ENCODE results near the gene METRNL. TPM values are rescaled to one million over a fixed set of nuclear protein-coding genes. Genes with fewer than 3 reads are reported as not detected.

METRNL gene
- total RNA-seq, 1 experiment from 2014 or later: 30.6 TPM

DNA sequence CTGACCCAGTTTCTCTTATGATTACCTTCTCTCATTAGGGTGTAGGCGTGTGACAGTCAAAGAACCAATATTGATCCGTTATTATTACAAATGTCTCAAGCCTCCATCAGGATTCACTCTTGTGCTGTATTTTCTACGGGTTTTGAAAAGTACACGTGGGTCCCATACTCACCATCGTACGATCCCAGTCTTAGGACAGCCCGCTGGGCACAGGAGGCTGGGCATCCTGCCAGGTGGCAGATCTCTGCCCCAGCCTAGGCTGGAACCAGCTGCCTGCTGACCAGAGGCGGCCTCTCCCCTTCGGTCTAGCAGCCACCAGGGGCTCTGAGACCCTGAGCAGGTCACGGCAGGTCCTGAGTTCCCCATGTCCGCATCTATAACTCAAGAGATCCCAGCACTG is 2.0 kb upstream of the METRNL start:
- intact Hi-C loops (cut with micrococcal nuclease): no loop called here
- H3K9me2 ChIP-seq (replicated peaks; ENCODE audit: low read length): no peaks in the 10 kb centered on the region
- H3K9ac ChIP-seq (ENCODE audit: low read length): no peak overlapping the region
- no peaks in the 10 kb centered on the region for H3K36me3 ChIP-seq (ENCODE audit: low read depth, low read length)
- 0 out of 2 replicates have a peak, but pooled peaks cover 6% of the 10 kb centered on the region for H3K27me3 ChIP-seq (ENCODE audit: low read length)
- TF ChIP-seq, protein P1, sequence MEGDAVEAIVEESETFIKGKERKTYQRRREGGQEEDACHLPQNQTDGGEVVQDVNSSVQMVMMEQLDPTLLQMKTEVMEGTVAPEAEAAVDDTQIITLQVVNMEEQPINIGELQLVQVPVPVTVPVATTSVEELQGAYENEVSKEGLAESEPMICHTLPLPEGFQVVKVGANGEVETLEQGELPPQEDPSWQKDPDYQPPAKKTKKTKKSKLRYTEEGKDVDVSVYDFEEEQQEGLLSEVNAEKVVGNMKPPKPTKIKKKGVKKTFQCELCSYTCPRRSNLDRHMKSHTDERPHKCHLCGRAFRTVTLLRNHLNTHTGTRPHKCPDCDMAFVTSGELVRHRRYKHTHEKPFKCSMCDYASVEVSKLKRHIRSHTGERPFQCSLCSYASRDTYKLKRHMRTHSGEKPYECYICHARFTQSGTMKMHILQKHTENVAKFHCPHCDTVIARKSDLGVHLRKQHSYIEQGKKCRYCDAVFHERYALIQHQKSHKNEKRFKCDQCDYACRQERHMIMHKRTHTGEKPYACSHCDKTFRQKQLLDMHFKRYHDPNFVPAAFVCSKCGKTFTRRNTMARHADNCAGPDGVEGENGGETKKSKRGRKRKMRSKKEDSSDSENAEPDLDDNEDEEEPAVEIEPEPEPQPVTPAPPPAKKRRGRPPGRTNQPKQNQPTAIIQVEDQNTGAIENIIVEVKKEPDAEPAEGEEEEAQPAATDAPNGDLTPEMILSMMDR (conservative IDR thresholded peaks at IDR 0.05; ENCODE audit: low read depth, low read length): no peak
- TF ChIP-seq EZH2 (IDR thresholded peaks at IDR 0.05; ENCODE audit: low read length, unreplicated experiment) (no peak), EZH2phosphoT487 (IDR thresholded peaks at IDR 0.05; ENCODE audit: borderline replicate concordance, low read length) (no peak)
- no peak for ATAC-seq
- no peak for DNase-seq
- BruUV-seq (replicated peaks): no TSS peak
- H3F3A ChIP-seq (ENCODE audit: low read length, unreplicated experiment): no peaks in the 10 kb centered on the region
- H3K79me2 ChIP-seq (ENCODE audit: low read length): 0 out of 2 replicates have a peak, but pooled peaks cover 9% of the 10 kb centered on the region
- H3K27ac ChIP-seq (ENCODE audit: low read length): no peak overlapping the region
- H4K20me1 ChIP-seq (ENCODE audit: low read length): no peaks in the 10 kb centered on the region
- H2AFZ ChIP-seq (ENCODE audit: low read length): no peak overlapping the region
- CTCF ChIA-PET: no interaction called here
- POLR2A ChIA-PET (ENCODE audit: unreplicated experiment): no interaction called here
- no peaks in the 10 kb centered on the region for H3K9me3 ChIP-seq (ENCODE audit: low read length)
- H3K4me1 ChIP-seq (ENCODE audit: insufficient read depth, low read length): peaks cover 19% of the 10 kb centered on the region
- no peak overlapping the region for H3K4me3 ChIP-seq (ENCODE audit: low read length)
- no peak overlapping the region for H3K4me2 ChIP-seq (ENCODE audit: low read length)

DNA sequence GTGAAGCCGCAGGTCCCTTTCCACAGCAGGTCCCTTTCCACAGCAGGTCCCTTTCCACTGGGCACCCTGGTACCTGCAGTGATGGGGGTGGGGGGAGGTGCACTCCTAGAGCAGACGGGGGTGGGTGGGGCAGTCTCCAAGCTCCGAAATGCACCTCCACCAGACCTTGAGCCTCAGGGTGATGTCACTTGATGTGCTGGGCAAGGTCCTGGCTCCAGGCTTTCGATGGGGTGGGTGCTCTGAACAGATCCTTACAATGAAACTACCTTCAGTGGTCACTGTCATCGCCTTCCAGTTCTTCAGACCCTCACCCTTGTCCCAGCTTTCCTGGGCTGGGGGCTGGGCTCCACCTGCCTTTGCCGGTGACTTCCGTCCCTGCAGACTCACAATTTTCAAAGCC is 1.5 kb upstream of the METRNL start:
- Histone ChIP-seq H3K9ac (ENCODE audit: low read length) (no peak overlapping the region), H3K4me1 (ENCODE audit: insufficient read depth, low read length) (peaks cover 24% of the 10 kb centered on the region), H3K4me2 (ENCODE audit: low read length) (peak overlapping the region; percentile 91), H4K20me1 (ENCODE audit: low read length) (no peaks in the 10 kb centered on the region), H3K27ac (ENCODE audit: low read length) (no peak overlapping the region), H3K27me3 (ENCODE audit: low read length) (0 out of 2 replicates have a peak, but pooled peaks cover 6% of the 10 kb centered on the region), H3F3A (ENCODE audit: low read length, unreplicated experiment) (no peaks in the 10 kb centered on the region), H3K4me3 (ENCODE audit: low read length) (peak overlapping the region; percentile 73; the same call in 1 of the 2 replicates), H2AFZ (ENCODE audit: low read length) (0 out of 2 replicates have a peak overlapping the region, but pooled peaks have one; percentile 67), H3K36me3 (ENCODE audit: low read depth, low read length) (no peaks in the 10 kb centered on the region), H3K79me2 (ENCODE audit: low read length) (0 out of 2 replicates have a peak, but pooled peaks cover 10% of the 10 kb centered on the region), H3K9me3 (ENCODE audit: low read length) (no peaks in the 10 kb centered on the region), H3K9me2 (replicated peaks; ENCODE audit: low read length) (no peaks in the 10 kb centered on the region)
- CTCF ChIA-PET: no interaction called here
- intact Hi-C loops (cut with micrococcal nuclease): no loop called here
- POLR2A ChIA-PET (ENCODE audit: unreplicated experiment): no interaction called here
- BruUV-seq (replicated peaks): no TSS peak
- TF ChIP-seq EZH2 (IDR thresholded peaks at IDR 0.05; ENCODE audit: low read length, unreplicated experiment) (no peak), EZH2phosphoT487 (IDR thresholded peaks at IDR 0.05; ENCODE audit: borderline replicate concordance, low read length) (no peak)
- TF ChIP-seq, protein P1 (conservative IDR thresholded peaks at IDR 0.05; ENCODE audit: low read depth, low read length): no peak
- DNase-seq (no peak), ATAC-seq (no peak)

Data from PC-3 (cell line).